Suppressor macrophage treated with lipopolysaccharide for 1 hour (primary cell): Measurements from ENCODE around the gene ZNF518B.
A peak's percentile ranks its signal among the peaks of the same experiment; 100 is the strongest.

Source experiments
- DNase-seq, 3 donors: peaks; one replicate each; pipeline ENCODE4 v3.0.0-alpha.2; 2020 to 2022

ZNF518B gene

GRCh38 chr4:10455133-10455532, 2.1 kb downstream of the ZNF518B start:
- no peak for DNase-seq

GRCh38 chr4:10454726-10455125, 2.5 kb downstream of the ZNF518B start:
- DNase-seq: peak in 1 of 3 donors; percentile 9

DNA sequence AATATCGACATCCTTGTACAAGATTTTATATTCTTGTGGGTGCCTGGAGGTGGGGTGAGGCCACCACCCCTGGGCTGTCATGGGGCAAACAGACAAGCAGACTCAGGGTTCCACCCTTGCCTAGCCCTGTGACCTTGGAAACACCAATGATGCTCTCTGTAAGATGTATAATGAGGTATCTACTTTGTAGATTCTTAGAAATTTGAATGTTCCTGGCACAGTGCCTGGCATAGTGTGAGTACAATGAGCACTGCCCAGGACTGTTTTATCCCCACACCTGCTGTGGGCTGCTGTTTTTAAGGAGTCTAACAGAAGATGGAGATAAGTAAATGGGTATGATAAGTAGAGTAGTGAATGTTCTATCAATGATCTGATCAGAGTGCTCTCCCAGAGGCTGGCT, 3.1 kb downstream of the ZNF518B start:
- no peak for DNase-seq

DNA sequence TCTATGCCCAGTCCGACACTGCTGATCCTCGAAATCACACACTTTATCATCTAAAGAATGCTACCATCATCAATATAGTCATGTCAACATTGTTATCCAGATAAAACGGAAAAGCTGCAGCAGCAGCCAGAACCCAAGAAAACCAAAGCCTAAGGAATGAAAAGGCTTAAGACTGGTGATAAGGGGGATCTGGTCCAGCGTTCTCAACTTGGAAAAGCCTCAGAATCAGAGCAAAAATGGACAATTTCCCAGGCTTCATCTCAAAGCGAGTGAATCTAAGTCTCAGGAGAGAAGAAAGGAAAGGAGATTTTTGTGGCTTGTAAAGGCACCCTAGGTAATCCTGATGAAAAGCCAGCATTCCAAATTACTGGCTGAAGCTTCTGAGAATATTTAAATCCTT, 8.2 kb downstream of the ZNF518B start:
- no peak for DNase-seq

DNA sequence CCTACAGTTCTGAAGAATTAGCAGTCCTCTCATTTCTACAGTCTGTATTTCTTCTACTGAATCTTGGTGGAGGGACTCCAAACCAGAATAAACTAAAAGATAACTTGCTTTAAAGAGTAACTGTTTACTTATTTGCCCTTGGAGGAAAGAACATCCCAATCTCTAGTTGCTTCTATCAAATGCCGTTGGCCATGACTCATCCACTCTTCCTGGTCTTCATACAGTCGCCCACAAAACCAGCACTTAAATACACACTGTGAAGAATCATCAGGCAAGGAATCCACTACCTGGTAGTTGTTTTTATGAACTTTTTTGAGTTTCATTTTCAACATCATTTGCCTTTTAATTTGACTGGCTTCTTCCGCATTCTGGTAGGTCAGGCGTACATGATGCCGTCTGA, 14.2 kb downstream of the ZNF518B start:
- DNase-seq: peak in 1 of 3 donors; percentile 4

- DNase-seq: no peak
Observed at GRCh38 chr4:10441512-10441911, 15.7 kb downstream of the ZNF518B start.

DNA sequence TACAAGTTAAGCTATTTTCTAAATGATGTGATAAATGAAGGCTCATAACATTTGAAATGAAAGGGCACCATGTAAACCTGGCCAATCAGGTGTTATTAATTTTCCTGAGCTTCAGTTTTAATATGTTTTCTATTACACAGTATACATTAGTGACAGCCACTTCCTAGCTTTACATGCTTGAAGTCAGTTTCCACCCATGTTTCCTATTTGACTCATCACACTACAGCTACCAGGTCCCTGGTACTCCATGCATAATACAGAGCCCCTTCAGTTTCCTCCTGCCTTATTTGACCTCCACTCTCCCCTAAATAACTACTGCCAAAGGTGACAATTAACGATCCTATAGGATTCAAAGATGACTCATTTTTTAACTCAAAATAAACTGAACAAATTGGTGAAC, 18.3 kb downstream of the ZNF518B start:
- DNase-seq: peak in 1 of 3 donors; percentile 5

GRCh38 chr4:10437735-10438134, 19.5 kb downstream of the ZNF518B start:
- no peak for DNase-seq

DNA sequence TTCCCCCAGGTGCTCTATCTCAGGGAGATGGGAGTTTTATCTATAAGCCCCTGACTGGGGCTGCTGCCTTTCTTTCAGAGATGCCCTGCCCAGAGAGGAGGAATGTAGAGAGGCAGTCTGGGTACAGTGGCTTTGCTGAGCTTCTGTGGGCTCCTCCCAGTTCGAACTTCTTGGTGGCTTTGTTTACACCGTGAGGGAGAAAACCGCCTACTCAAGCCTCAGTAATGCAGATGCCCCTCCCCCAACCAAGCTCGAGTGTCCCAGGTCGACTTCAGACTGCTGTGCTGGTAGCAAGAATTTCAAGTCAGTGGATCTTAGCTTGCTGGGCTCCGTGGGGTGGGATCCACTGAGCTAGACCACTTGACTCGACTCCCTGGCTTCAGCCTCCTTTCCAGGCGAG, 29.5 kb downstream of the ZNF518B start:
- peak in 1 of 3 donors; percentile 6 for DNase-seq

- peak in 1 of 3 donors; percentile 4 for DNase-seq
Observed at GRCh38 chr4:10421344-10422055, 35.7 kb downstream of the ZNF518B start.

DNA sequence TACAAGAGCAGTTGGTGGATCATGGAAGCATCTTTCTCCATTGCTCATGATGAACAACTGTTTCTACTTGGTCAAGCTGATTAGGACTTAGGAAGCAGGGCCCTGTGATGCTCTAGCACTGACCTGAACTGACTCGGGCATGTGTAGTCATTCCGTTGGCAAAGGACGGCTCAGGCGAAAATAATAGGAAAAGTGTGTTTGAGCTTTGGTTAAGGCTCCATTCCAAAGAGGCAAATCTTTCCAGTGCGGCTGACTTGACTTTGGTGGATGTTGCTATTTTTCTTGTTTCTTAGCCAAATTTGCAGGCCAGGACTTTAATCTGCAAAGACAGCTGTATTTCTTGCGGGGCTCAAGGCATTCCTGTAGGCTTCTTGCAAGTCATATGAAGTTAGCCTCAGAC, 39.5 kb downstream of the ZNF518B start:
- DNase-seq: peak in 1 of 3 donors; percentile 16

DNA sequence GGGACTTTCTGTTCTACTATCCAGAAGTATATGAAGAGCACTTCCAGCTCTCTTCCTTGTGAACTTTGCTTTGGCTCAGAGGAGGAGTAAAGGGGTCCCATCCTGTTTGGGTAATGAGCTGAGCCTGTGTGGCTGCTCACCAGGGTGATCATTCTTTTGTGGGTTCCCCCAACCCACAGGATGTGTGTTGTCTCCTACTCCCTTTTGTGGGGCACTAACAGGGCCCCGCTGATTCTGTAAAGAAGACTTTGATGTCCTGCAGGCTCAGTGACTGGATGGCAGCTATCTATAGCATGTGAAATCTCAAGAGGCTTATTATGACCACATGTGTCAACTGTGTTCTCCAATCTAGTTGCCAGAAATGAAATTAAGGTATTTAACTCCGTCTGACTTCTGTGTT, 40.8 kb downstream of the ZNF518B start:
- peak in 1 of 3 donors; percentile 13 for DNase-seq

- DNase-seq: peak in 2 of 3 donors; percentile 10 to 11
Observed at GRCh38 chr4:10413177-10413576, 44.0 kb downstream of the ZNF518B start.

DNA sequence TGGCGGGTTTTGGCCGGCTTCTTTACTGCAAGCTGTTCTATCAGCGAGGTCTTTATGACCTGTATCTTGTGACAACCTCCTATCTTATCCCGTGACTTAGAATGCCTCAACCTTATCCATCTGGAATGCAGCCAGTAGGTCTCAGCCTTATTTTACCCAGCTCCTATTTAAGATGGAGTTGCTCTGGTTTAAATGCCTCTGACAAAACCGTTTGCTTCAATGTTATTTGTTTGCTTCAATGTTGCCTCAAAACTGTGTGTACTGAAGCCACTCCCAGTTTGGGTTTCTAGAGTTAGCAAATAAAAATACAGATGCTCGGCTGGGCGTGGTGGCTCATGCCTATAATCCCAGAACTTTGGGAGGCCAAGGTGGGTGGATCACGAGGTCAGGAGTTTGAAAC, 51.6 kb downstream of the ZNF518B start:
- DNase-seq: peak in 1 of 3 donors; percentile 14

- DNase-seq: peak; percentile 29 to 53 (median 33)
Observed at GRCh38 chr4:10403633-10404445, 53.4 kb downstream of the ZNF518B start.

- no peak for DNase-seq
Observed at GRCh38 chr4:10395971-10396580, 61.1 kb downstream of the ZNF518B start.
